ENCODE results near the gene KCNH3.
A peak's percentile ranks its signal among the peaks of the same experiment; 100 is the strongest.

The KCNH3 gene

DNA sequence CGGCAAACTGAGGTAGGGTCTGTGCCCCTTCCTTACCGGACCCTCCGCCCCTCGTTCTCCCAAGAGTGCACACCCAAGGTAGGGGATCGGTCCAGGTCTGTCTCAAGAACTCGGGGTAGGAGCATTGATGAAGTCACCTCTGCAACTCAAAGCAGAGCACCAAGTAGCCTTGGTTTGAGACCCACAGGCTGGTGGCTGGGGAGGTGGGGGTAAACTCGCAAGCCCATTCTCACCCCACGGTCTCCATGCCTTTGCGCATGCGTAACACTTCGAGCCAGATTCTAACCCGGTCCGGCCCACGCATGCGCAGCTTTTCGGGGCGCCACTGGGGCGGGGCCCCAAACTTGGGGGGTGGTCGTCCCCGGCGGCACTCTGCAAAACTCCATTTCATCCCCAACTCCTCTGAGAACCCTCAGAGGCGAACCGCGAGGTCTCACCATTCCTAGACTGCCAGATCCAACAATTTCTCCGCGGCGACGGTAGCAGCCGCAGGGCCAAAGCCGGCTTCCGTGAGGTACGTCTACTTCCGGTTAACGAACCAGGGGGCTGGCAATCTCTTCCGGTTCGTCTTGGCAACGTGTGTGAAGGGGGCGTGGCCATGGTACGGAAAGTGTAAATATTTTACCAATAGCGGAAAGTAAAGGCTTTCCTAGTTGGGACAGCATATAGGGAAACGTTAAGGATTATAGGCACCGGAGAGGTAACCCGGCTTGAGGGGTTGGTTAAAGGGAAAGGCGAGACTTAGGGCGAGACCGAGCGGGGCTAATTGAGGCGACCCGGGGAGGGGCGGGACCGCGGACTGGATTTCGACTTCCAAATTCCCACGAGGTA is 29.0 kb downstream of the KCNH3 start, which contains the start of gene MCRS1:
TSS of gene MCRS1 (minus strand) at position 532 of the 831 bp plus-strand sequence. CDS start 1,411 bp downstream, outside the sequence.
- DNase-seq: peak; percentile 86
- Histone ChIP-seq H3K27ac (peak within 1 kb of the TSS; percentile 92), H3K36me3 (replicated peaks) (peaks cover 21% of the 10 kb centered on the region), H3K27me3 (replicated peaks) (no peaks in the 10 kb centered on the region), H3K4me3 (ENCODE audit: low read depth, low read length) (peak within 1 kb of the TSS; percentile 80)
- in situ Hi-C loops (cut with HindIII; ENCODE audit: low pct_ligation_motif_present, low sequenced_read_pairs): no loop called here
- TF ChIP-seq, protein P1, sequence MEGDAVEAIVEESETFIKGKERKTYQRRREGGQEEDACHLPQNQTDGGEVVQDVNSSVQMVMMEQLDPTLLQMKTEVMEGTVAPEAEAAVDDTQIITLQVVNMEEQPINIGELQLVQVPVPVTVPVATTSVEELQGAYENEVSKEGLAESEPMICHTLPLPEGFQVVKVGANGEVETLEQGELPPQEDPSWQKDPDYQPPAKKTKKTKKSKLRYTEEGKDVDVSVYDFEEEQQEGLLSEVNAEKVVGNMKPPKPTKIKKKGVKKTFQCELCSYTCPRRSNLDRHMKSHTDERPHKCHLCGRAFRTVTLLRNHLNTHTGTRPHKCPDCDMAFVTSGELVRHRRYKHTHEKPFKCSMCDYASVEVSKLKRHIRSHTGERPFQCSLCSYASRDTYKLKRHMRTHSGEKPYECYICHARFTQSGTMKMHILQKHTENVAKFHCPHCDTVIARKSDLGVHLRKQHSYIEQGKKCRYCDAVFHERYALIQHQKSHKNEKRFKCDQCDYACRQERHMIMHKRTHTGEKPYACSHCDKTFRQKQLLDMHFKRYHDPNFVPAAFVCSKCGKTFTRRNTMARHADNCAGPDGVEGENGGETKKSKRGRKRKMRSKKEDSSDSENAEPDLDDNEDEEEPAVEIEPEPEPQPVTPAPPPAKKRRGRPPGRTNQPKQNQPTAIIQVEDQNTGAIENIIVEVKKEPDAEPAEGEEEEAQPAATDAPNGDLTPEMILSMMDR (IDR thresholded peaks at IDR 0.05; ENCODE audit: low read depth, low read length, missing control alignments): no peak

DNA sequence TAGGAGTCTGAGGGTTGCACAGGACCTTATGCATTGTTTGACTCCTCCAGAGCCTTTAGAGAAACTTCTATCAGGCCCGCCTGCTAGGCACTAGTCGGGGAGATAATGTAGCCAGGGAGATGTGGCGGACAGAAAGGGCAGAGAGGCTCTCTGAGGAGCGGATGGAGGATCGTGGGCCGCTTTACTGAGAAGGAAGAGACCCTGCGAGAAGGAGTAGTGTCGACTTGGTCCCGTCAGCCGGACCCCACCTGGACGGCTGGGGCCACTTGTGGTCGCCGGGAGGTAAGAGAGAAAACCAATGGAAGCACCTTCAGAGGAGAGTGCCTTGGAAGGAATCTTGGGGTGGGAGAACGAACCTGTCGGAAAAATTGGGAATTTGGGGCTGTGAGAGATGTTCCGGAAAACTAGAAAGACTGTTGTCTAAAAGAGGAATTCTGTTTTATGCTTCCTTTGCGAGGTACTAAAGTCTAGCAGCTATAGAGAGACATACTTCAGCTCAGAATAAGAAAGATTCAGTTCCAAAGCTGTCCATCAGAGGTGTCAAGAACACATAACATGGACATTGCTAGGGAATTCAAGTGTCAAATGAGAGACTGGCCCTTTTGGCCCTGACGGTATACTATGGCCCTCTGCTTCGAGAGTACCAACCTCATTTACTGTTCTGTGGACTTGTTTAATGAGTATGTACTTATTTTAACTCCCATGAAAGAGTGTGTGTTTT is 29.8 kb downstream of the KCNH3 start:
- no peak for DNase-seq
- in situ Hi-C loops (cut with HindIII; ENCODE audit: low pct_ligation_motif_present, low sequenced_read_pairs): no loop called here

DNA sequence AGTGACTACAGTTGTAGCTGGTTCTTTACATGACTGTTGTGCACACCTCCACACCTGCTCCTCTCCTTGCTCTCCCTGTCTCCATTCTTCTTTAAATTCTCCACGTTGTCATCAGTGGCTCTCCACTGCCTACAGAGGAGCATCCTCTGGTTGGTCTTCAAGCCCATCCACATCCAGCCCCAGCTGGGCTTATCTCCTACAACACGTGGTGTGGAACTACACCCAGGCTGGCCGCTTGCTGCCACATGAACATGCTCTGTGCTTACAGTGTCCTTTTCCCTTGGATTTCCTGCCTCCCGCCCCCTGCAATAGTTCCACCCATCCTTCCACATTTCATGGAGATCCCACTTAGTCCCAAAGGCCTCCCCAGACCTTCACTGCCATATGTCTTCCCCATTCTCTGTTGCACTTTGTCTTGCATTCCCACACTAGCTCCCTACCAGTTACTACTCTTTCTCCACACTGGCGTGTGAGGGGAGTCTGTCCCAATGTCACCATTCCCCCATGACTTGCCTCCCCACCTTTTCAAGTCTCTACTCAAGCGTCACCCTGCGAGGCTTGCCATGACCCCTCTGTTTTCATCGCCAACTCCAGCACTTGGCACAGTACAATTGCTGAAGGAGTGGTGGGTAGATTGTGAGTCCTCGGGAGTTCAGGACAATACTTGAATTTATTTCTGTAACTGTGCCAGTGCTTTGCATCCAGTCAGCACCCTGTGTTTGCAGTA is 38.9 kb downstream of the KCNH3 start:
- peaks cover 7% of the 10 kb centered on the region for H3K36me3 ChIP-seq (replicated peaks)
- in situ Hi-C loops (cut with HindIII; ENCODE audit: low pct_ligation_motif_present, low sequenced_read_pairs): no loop called here
- H3K27ac ChIP-seq: no peak overlapping the region
- H3K27me3 ChIP-seq (replicated peaks): no peaks in the 10 kb centered on the region
- no peak overlapping the region for H3K4me3 ChIP-seq (ENCODE audit: low read depth, low read length)
- no peak for DNase-seq
- TF ChIP-seq, protein P1 (IDR thresholded peaks at IDR 0.05; ENCODE audit: low read depth, low read length, missing control alignments): no peak

More for the DNA sequence above, 29.8 kb downstream of the KCNH3 start:
- TF ChIP-seq, protein P1 (IDR thresholded peaks at IDR 0.05; ENCODE audit: low read depth, low read length, missing control alignments): no peak
- peaks cover 15% of the 10 kb centered on the region for H3K36me3 ChIP-seq (replicated peaks)
- H3K4me3 ChIP-seq (ENCODE audit: low read depth, low read length): peak overlapping the region; percentile 80
- no peaks in the 10 kb centered on the region for H3K27me3 ChIP-seq (replicated peaks)
- H3K27ac ChIP-seq: peak overlapping the region; percentile 92

DNA sequence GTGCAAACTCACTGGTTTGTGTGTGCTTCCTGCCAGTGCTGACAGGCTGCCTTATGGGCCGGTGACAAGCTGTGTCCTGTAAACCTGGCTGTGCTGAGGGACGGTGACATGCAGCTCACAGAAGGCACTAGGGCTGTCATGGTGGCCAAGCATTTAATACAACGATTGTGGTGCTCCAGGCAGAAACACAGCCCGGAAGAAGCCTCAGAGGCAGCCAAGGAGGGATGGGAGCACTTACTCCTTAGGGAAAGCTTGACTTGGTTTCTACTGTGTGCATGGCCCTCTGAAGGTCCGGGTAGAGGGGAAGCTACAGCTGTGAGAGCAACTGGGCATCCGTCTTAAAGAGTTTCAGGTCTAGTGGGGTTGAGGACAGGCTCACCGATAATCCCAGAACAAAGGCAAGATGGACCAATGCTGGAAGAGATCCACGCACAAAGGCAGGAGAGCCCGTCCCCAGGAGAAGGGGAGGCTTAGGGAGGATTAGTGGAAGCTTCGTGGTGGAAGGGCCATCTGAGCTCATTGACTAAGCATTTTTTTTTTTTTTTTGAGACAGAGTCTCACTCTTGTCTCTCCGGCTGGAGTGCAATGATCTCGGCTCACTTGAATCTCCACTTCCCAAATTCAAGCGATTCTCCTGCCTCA is 39.8 kb downstream of the KCNH3 start:
- TF ChIP-seq, protein P1 (IDR thresholded peaks at IDR 0.05; ENCODE audit: low read depth, low read length, missing control alignments): no peak
- DNase-seq: no peak
- peaks cover 7% of the 10 kb centered on the region for H3K36me3 ChIP-seq (replicated peaks)
- no peak overlapping the region for H3K27ac ChIP-seq
- in situ Hi-C loops (cut with HindIII; ENCODE audit: low pct_ligation_motif_present, low sequenced_read_pairs): no loop called here
- H3K4me3 ChIP-seq (ENCODE audit: low read depth, low read length): no peak overlapping the region
- H3K27me3 ChIP-seq (replicated peaks): no peaks in the 10 kb centered on the region

Data from brain microvascular endothelial cell (primary cell).